IMR-90 (cell line): ENCODE data around the gene PARK7. TPM values are rescaled to one million over a fixed set of nuclear protein-coding genes. Genes with fewer than 3 reads are reported as not detected.

Experiments used
- ATAC-seq: fragments of 200-7000 bp; cut with Tn5 transposase; 2 replicates; pipeline ENCODE4 v1.9.1; 2020; ENCODE audit warnings: low read depth, mild to moderate bottlenecking, moderate library complexity
- BruUV-seq: library from RNA; stranded (reverse); fragments of 400-500 nt; replicated peaks from 2 replicates; lab custom pipeline; 2021; lab: Mats Ljungman, UMichigan
- CTCF ChIA-PET: fragments of 300-600 bp; formaldehyde crosslinking; extraction: SDS; loops from one replicate; lab custom pipeline; 2021; ENCODE audit warnings: antibody characterized with exemption; lab: Yijun Ruan, JAX
- POLR2A ChIA-PET: fragments of 300-600 bp; sonication (Branson Sonifier 250); formaldehyde crosslinking; loops from one replicate; lab custom pipeline; 2022; ENCODE audit warnings: antibody characterized with exemption; ENCODE audit not compliant: unreplicated experiment; lab: Charles Lee
- DNase-seq: peaks from one replicate; pipeline ENCODE4 v3.0.0; 2013
- H2AFZ ChIP-seq: replicated peaks from 2 replicates; pipeline ENCODE3; 2013; ENCODE audit warnings: low read length, mild to moderate bottlenecking; ENCODE audit not compliant: poor library complexity
- H2AK5ac ChIP-seq: 2 replicates; pipeline ENCODE4 v1.6.1; 2013; ENCODE audit warnings: low read depth, low read length, inconsistent platforms
- H2AK9ac ChIP-seq: replicated peaks from 2 replicates; pipeline ENCODE3; 2013; ENCODE audit warnings: mild to moderate bottlenecking, low read depth, low read length, moderate library complexity; ENCODE audit not compliant: poor library complexity
- H2BK120ac ChIP-seq: 2 replicates; pipeline ENCODE4 v1.6.1; 2013; ENCODE audit warnings: low read depth, low read length, inconsistent platforms
- H2BK15ac ChIP-seq: 3 replicates; pipeline ENCODE4 v1.6.1; 2013; ENCODE audit warnings: low read depth, low read length, inconsistent platforms
- H2BK20ac ChIP-seq: 2 replicates; pipeline ENCODE4 v1.6.1; 2013; ENCODE audit warnings: low read depth, mild to moderate bottlenecking, inconsistent platforms, low read length, moderate library complexity
- H2BK5ac ChIP-seq: 2 replicates; pipeline ENCODE4 v1.6.1; 2013; ENCODE audit warnings: mild to moderate bottlenecking, low read depth, low read length, inconsistent platforms; ENCODE audit not compliant: poor library complexity, severe bottlenecking
- H3K14ac ChIP-seq: replicated peaks from 2 replicates; pipeline ENCODE4 v1.6.1; 2013; ENCODE audit warnings: low read depth, low read length, inconsistent platforms
- H3K18ac ChIP-seq: 2 replicates; pipeline ENCODE4 v1.6.1; 2013; ENCODE audit warnings: low read depth, low read length, control low read depth
- H3K23ac ChIP-seq: 2 replicates; pipeline ENCODE4 v1.6.1; 2013; ENCODE audit warnings: low read depth, low read length, inconsistent platforms
- H3K27ac ChIP-seq: 2 replicates; pipeline ENCODE4 v1.5.1; 2013; ENCODE audit warnings: mild to moderate bottlenecking, control low read depth, low read length; ENCODE audit not compliant: insufficient read depth
- H3K27me3 ChIP-seq: 2 replicates; pipeline ENCODE4 v1.6.1; 2013; ENCODE audit warnings: low read length; ENCODE audit not compliant: control insufficient read depth, insufficient read depth
- H3K36me3 ChIP-seq: 2 replicates; pipeline ENCODE4 v1.6.1; 2013; ENCODE audit warnings: low read length, mixed read lengths; ENCODE audit not compliant: control insufficient read depth, insufficient read depth
- H3K4ac ChIP-seq: 2 replicates; pipeline ENCODE4 v1.6.1; 2013; ENCODE audit warnings: low read depth, low read length, inconsistent platforms
- H3K4me1 ChIP-seq: 2 replicates; pipeline ENCODE4 v1.6.1; 2013; ENCODE audit warnings: low read length, mixed read lengths; ENCODE audit not compliant: control insufficient read depth, insufficient read depth
- H3K4me2 ChIP-seq: 2 replicates; pipeline ENCODE4 v1.6.1; 2013; ENCODE audit warnings: low read depth, mild to moderate bottlenecking, control low read depth, low read length, moderate library complexity
- H3K4me3 ChIP-seq: 2 replicates; pipeline ENCODE4 v1.5.1; 2013; ENCODE audit warnings: low read depth, mild to moderate bottlenecking, control low read depth, low read length, moderate library complexity; ENCODE audit not compliant: insufficient read depth
- H3K56ac ChIP-seq: 2 replicates; pipeline ENCODE4 v1.6.1; 2013; ENCODE audit warnings: low read length, inconsistent platforms; ENCODE audit not compliant: insufficient read depth; ENCODE audit errors: extremely low read depth
- H3K79me1 ChIP-seq, 2 experiments: 2 replicates each; pipeline ENCODE4 v1.6.1; 2013; ENCODE audit warnings: low read length in 2 of 2, inconsistent platforms in 1 of 2, low read depth in 1 of 2
- H3K9ac ChIP-seq: 2 replicates; pipeline ENCODE4 v1.6.1; 2013; ENCODE audit warnings: low read depth, low read length, control low read depth
- H3K9me1 ChIP-seq: 2 replicates; pipeline ENCODE4 v1.6.1; 2013; ENCODE audit warnings: low read length, inconsistent platforms; ENCODE audit not compliant: insufficient read depth
- H3K9me3 ChIP-seq: 2 replicates; pipeline ENCODE4 v1.6.1; 2013; ENCODE audit warnings: low read length; ENCODE audit not compliant: control insufficient read depth, insufficient read depth
- H4K20me1 ChIP-seq: 2 replicates; pipeline ENCODE4 v1.6.1; 2013; ENCODE audit warnings: low read length, inconsistent platforms; ENCODE audit not compliant: insufficient read depth
- H4K5ac ChIP-seq: 2 replicates; pipeline ENCODE4 v1.6.1; 2013; ENCODE audit warnings: mild to moderate bottlenecking, low read depth, low read length, control low read depth
- H4K8ac ChIP-seq, 2 experiments: 2 replicates each; pipeline ENCODE4 v1.6.1; 2013; ENCODE audit warnings: low read depth in 2 of 2, low read length in 2 of 2, control low read depth in 1 of 2, inconsistent platforms in 1 of 2
- H4K91ac ChIP-seq: 2 replicates; pipeline ENCODE4 v1.6.1; 2013; ENCODE audit warnings: low read depth, low read length, inconsistent platforms; ENCODE audit not compliant: insufficient read depth
- CEBPB ChIP-seq: IDR thresholded peaks from 2 replicates; pipeline ENCODE4 v1.6.1; 2012; ENCODE audit warnings: low read depth, low read length, improper control_type of control experiment
- CHD1 ChIP-seq: IDR thresholded peaks from 2 replicates; pipeline ENCODE4 v1.6.1; 2012; ENCODE audit warnings: low read depth, low read length, improper control_type of control experiment
- ELK1 ChIP-seq: fragments of 150-350 bp; IDR thresholded peaks from 2 replicates; pipeline ENCODE4 v1.6.1; 2016; ENCODE audit warnings: low read depth, mild to moderate bottlenecking, low read length, moderate library complexity, borderline replicate concordance
- MAFK ChIP-seq: IDR thresholded peaks from 2 replicates; pipeline ENCODE4 v1.6.1; 2012; ENCODE audit warnings: low read depth, low read length, improper control_type of control experiment
- MXI1 ChIP-seq: IDR thresholded peaks from 2 replicates; pipeline ENCODE4 v1.6.1; 2012; ENCODE audit warnings: low read depth, mild to moderate bottlenecking, low read length, moderate library complexity, borderline replicate concordance
- NFE2L2 ChIP-seq: fragments of 150-350 bp; IDR thresholded peaks from 2 replicates; pipeline ENCODE4 v1.6.1; 2016; ENCODE audit warnings: low read depth, mild to moderate bottlenecking, low read length
- POLR2A ChIP-seq: IDR thresholded peaks from 2 replicates; pipeline ENCODE4 v1.6.1; 2012; ENCODE audit warnings: mild to moderate bottlenecking, low read depth, low read length
- RCOR1 ChIP-seq: IDR thresholded peaks from 2 replicates; pipeline ENCODE4 v1.6.1; 2012; ENCODE audit warnings: mild to moderate bottlenecking, low read length, improper control_type of control experiment; ENCODE audit not compliant: insufficient replicate concordance
- WGBS, 2 experiments: methylation state at CpG; one replicate each; pipeline versions ENCODE4 v1.1.5 to v1.1.7; 2013; ENCODE audit warnings: missing lambda C conversion rate in 2 of 2; ENCODE audit not compliant: insufficient read length in 1 of 2; ENCODE audit errors: extremely low coverage in 2 of 2; 5-methylcytosine and 5-hydroxymethylcytosine counted together
- dilution Hi-C: fragments of 300-500 bp; cut with HindIII; formaldehyde crosslinking; loops from one replicate; pipeline ENCODE4 v1.14.3; 2018; ENCODE audit warnings: low sequenced_read_pairs; ENCODE audit not compliant: unreplicated experiment
- in situ Hi-C: fragments of 300-500 bp; cut with MboI; formaldehyde crosslinking; loops from 3 replicates; pipeline ENCODE4 v1.14.3; 2019; ENCODE audit warnings: low sequenced_read_pairs, inconsistent platforms, mixed read lengths
- intact Hi-C: fragments of 100-400 bp; cut with micrococcal nuclease; formaldehyde crosslinking; loops from 2 replicates; pipeline ENCODE4 v1.10.0; 2022
- polyA plus RNA-seq, 3 experiments: library from polyadenylated mRNA; depleted of rRNA; stranded (reverse); fragments of >200 nt; gene quantifications; 2 replicates each; pipeline ENCODE4 v1.2.3, GENCODE V29; 2012; ENCODE audit warnings: low replicate concordance in 1 of 3
- total RNA-seq: library from RNA; depleted of rRNA; stranded (reverse); fragments of >200 nt; gene quantifications from 2 replicates; pipeline ENCODE4 v1.2.3, GENCODE V29; 2012
- TF ChIP-seq, protein P1 (sequence below): fragments of 150-350 bp; IDR thresholded peaks from 2 replicates; pipeline ENCODE4 v1.6.1; 2017; ENCODE audit warnings: mild to moderate bottlenecking, antibody characterized with exemption, low read length, low read depth

The PARK7 gene
- total and polyA plus RNA-seq, 2 of the 4 experiments (the other 2 are of a cell fraction), result 207 to 357 TPM

GRCh38 chr1:8024329-8024728 is 62.8 kb downstream of the PARK7 start:
- WGBS, 2 experiments, result no CpG with 5 or more reads among the region's 3 CpGs
- Histone ChIP-seq H2AK9ac (no peak overlapping the region), H3K56ac (no peak overlapping the region), H4K91ac (no peak overlapping the region), H2AK5ac (no peak overlapping the region), H3K9me3 (no peaks in the 10 kb centered on the region), H3K79me1 (peaks cover 4 to 49% of the 10 kb centered on the region in 2 experiments; a peak in 2 of 4 replicates), H4K8ac (no peak overlapping the region), H4K20me1 (peaks cover 67% of the 10 kb centered on the region), H3K36me3 (peaks cover 2% of the 10 kb centered on the region; the same call in 1 of the 2 replicates), H2BK120ac (no peak overlapping the region), H2BK15ac (no peak overlapping the region), H3K4me3 (peak overlapping the region; percentile 66), H3K27ac (no peak overlapping the region), H3K27me3 (no peaks in the 10 kb centered on the region), H3K18ac (no peak overlapping the region), H3K23ac (no peak overlapping the region), H3K4ac (no peak overlapping the region), H2AFZ (no peak overlapping the region), H4K5ac (no peak overlapping the region), H3K4me1 (peaks cover 15% of the 10 kb centered on the region), H3K9me1 (peaks cover 11% of the 10 kb centered on the region), H2BK20ac (no peak overlapping the region), H3K9ac (peak overlapping the region; percentile 96; the same call in 1 of the 2 replicates), H2BK5ac (peak overlapping the region; percentile 25), H3K14ac (no peak overlapping the region; the same call in 1 of the 2 replicates), H3K4me2 (peak overlapping the region; percentile 98)
- dilution Hi-C loops (loop anchor here (25.0 kb wide), 1 partner anchor 288 kb away; the partner anchor contains the start of gene SLC45A1), intact Hi-C loops (loop anchor here (5.0 kb wide), 1 partner anchor 357 kb away; no protein-coding TSS in a partner anchor), in situ Hi-C loops (no loop called here)
- TF ChIP-seq, protein P1, sequence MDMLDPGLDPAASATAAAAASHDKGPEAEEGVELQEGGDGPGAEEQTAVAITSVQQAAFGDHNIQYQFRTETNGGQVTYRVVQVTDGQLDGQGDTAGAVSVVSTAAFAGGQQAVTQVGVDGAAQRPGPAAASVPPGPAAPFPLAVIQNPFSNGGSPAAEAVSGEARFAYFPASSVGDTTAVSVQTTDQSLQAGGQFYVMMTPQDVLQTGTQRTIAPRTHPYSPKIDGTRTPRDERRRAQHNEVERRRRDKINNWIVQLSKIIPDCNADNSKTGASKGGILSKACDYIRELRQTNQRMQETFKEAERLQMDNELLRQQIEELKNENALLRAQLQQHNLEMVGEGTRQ, result no peak
- TF ChIP-seq CEBPB, result no peak
- TF ChIP-seq POLR2A, result no peak
- TF ChIP-seq RCOR1, result no peak
- TF ChIP-seq CHD1, result no peak
- TF ChIP-seq NFE2L2, result no peak
- TF ChIP-seq MXI1, result no peak
- no peak for TF ChIP-seq ELK1
- no peak for TF ChIP-seq MAFK
- no TSS peak for BruUV-seq
- DNase-seq, result no peak
- CTCF ChIA-PET, result interaction anchor here (0.7 kb wide), 1 partner anchor 43 kb away, joined by 3 read pairs; no protein-coding TSS in a partner anchor
- POLR2A ChIA-PET, result interaction anchor here (0.5 kb wide), 1 partner anchor 834 kb away, joined by 3 read pairs; no protein-coding TSS in a partner anchor
- no peak for ATAC-seq
